GM21737 (cell line): ENCODE results near the gene CCDC85A.

Source experiments
- ATAC-seq: cut with Tn5 transposase; IDR thresholded peaks from one replicate; pipeline ENCODE4 v1.9.1; 2021; ENCODE audit warnings: mild to moderate bottlenecking, moderate library complexity; ENCODE audit not compliant: unreplicated experiment

Gene CCDC85A

DNA sequence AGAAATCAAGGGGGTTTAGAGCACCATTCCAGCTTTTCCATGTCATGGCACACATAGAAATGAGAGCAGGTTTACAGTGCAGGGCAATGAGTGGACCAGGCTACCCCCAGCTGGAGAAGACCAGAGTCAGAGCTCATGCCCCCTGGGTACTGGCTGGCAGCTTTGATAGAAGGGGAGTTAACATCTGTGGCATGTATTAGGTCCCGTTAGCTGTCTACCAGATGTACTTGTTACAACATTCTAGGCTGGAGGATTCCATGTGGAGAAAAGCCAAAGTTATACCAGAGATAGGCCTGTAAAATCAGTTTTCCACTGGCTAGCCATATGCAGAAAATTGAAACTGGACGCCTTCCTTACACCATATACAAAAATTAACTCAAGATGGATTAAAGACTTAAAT is 109.2 kb downstream of the CCDC85A start:
- no peak for ATAC-seq

DNA sequence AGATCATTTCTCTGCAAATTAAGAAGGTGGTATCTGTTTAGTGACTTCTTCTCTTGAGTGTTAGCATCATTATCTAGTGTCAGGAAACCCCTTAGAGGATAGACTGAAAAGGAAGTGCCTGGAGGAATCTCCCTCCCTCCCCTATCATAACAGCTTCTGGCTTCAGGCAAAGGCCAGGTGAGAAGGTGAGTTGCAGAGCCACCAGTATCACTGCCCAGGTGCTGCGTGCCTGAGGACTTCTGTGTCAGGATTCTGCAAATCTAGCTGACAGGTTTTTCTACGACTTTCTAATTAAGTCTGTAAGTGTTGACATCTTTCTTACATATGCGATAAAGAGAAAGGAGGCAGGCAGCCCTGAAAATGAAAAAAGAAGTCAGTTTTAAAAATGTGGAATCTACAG is 111.9 kb downstream of the CCDC85A start:
- no peak for ATAC-seq

DNA sequence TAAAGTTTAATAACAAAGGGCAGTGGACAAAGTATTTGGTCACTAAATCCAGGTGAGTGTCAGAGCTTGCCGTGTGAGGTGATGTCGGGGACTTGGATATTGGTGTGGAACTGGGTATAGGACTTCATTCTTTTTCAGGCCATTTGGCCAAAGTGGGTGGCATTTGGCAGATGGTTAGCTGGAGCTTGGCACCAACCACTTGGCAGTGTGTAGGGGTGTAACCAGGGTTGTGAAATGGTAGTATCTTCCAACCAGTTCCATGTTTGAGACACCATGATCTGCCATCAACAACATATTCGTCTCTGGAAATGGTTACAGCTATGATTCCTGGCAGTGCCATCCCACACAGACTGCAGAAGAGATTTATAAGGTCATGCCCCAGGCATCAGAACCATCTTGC is 113.9 kb downstream of the CCDC85A start:
- no peak for ATAC-seq

DNA sequence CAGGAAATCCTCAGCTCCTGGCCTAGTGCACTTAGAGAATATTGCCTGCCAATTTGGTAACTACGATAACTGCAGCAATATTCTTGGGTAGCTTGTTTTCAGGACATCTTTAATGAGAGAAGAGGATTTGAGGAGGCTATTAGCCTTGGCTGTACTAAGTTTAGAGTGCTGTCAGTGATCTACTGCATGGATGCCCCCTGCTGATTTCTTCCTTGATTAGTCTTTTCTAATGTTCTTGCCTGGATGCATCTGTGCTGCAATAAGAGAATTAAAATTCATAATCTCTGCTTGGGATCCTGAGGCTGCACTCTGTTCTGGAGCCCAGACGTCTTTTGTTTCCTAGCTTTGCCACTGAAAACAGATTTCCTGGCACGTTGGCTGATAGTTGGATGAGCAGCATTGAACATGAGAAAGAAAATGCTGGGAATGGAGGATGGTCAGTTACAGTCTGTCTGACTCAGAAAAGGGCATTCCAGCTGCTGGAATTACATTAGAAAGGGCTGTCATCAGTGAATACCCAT is 115.4 kb downstream of the CCDC85A start:
- no peak for ATAC-seq

DNA sequence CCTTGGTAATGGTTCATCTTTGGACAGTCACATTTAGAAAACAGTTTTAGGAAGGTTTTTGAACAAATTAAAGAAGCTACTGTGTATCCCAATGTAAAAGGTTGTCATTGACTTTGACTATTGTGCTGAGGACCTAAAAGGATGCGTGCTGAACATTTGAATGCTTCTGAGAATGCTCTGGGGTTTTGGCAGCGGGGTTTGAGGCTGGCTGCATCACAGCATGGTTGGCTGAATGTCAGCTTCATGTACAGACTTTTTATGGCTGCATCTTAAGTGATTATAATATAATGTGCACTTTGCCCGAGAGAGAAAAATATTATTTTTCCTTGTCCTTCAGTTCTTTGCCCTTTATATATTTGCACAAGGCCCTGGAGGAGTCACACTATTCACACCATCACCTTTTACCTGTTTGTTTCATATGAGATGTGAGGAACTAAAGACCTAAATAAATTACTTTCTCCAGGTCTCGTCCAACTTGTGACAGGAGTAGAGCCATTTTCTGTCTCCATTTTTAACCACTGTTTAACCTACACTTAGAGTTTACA is 125.9 kb downstream of the CCDC85A start:
- no peak for ATAC-seq

DNA sequence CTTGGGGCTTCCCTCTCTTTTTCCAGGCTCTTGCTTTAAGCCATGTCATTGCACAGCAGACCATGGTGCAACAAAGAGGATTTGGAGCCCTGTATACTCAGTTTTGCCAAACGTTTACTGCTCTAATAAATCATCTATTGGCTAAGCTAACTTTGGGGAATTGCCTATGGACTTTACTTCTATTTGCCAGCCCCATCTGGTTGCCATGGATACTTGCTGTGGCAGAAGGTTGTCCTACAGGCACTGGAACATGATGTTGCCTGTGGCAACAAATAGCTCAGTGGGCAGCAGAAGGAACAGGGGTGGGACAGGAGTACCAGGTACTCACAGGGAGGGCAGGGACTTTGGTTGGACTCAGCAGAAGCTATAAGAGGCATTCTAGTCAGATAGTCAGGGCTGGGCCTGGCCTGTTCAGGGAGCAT is 129.7 kb downstream of the CCDC85A start:
- ATAC-seq = no peak

DNA sequence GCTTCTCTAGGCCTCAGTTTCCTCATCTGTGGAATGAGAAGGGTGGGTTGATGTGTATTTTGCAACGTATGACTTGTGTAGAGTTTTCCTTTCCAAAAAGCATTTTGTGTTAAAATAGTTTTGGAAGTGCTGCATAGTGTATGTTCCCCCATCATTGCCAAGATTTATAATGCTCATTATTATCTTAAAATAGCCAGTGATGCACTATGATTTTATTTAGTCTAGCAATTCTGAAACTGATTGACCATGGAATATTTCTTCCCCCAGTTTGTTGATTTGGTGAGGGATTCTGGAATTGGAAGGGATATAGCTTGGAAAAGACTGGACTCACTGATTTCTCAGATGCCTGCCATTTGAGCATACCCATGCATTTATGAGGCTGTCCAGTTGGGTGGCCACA is 130.6 kb downstream of the CCDC85A start:
- no peak for ATAC-seq

DNA sequence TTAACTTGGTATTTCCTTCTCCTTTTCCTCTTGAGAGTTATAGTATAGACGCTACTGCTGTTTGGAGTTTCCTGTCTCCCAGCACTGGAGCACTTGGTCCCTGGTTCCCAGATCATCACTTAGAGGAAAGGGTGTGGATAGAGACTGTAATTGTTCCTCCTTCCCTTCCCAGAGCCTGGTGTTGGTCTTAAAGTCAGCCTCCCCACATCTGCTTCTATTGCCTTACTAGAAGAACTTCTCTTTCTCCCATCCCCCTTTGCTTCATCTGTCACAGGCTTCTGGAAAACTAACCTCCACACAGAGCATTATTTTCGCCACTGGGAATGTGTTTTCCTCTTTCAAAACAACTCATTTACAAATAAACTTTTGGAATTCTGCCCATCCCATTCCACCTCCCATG is 131.0 kb downstream of the CCDC85A start:
- ATAC-seq = no peak

DNA sequence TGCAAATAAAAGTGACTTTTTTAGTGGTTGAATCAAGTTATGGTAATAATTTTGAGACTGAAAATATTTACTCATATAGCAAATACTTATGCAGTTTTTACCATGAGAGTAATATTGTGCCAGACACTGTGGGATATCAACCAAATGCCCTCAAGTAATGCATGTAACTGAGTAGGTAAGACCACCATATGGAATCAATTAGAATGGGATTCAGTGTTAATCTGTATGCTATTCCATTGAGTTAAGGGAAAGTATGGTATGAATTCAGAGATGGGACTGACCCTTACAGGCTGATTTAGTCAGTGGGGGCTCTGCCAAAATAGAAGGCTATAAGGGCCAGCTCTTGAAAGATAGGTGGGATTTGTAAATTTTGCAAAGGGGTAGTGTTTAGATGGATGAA is 131.6 kb downstream of the CCDC85A start:
- no peak for ATAC-seq

DNA sequence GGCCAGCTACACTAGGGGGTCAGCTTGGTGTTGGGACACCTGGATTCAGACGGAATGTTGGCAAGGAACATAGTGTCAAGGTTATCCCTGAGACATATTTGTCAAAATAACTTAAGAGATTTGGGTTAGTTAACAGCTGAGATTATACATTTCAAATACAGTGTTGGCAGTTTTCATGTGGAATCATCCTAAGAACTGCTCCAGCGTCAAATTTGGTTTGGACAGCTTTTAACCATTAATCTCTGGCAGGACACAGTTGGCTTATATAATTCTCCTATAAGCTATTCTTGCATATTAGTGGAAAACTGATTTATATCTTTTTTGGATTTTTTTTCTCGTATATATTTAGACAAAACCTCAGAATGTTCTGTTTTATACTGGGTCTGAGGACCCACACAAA is 132.2 kb downstream of the CCDC85A start:
- ATAC-seq = no peak

DNA sequence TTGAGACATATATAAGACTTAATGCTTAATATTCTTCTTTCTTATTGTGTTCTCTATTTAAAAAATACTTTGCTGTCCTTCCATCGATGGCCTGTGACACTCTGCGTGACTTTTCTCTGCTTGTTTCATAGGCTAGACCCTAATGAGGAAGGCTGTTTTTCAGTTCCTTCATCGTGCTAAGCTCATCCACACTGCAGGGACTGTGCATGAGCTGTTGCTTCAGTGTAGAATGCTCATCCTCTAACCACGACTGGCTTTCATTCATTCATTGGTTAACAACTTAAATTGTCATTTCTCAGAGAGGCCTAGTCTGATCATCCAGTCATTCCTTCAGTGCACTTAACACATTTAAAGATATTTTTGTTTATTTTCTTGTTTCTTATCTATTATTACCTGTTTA is 134.4 kb downstream of the CCDC85A start:
- no peak for ATAC-seq

DNA sequence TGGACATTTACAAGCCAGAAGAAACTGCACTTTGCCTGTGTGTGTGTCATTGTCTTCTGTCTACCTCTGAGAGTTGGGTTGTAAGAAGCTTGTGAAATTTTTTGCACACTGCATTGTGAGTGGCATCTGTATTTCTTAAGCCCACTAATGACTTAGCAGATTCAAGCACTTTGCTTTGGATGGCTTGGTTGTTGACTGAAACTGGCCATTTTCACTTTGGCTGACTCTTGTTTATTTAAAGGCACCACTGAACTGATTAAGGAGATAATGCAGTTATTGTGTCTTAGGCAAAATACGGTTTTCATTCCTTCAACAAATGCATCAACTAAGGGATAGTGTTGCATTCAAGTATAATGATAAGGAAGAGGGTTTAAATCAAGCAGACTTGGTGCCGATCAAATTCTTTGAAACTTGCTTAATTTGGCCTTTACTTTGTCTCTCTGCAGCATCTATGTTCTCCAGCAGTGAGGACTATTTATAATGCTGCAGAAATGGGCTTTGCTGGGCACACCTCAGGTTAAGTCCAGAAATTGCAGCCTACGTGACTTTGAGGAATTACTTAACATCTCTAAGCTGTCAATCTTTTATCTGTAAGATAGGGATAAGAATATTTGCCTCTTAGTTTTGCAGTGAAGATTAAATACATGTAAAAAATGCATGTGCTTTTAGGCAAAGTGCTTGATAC is 142.0 kb downstream of the CCDC85A start:
- ATAC-seq = no peak

DNA sequence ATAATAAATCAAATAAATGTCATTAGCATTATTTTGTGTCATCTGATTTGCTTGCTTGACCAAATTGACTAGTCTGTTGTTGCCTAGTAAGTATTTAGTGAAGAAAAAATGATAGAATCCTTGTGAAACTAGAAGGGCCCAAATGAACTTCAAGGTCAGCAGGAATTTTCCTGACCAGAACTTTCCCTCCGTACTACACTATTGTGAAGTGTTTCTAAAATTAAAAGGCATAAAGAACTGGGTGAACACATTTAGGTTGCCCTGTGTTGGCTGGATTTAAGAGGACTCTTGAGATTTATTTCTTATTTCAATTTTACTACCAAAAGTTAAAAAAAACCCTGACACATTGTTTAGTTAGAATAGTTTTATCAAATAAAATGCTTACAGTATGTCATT is 142.6 kb downstream of the CCDC85A start:
- no peak for ATAC-seq

DNA sequence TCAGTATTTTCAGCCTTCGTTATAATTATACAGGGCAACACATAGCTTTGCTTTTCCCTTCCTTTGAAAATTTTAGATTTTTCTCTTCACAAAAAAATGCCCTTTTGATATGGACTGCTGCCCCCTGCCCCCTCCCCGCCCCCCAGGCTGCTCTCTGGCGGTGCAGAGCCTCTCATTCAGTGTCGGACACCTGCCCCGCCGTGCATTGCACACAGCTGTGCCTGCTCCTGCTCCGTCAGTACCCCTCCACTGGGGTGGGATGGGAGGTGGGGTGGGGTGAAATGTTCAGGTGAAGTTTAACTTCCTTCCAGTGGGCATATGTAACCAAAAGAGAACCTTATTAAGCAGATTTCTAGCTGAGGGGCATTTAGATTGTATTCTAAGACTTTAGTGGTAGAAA is 148.0 kb downstream of the CCDC85A start:
- ATAC-seq = no peak

DNA sequence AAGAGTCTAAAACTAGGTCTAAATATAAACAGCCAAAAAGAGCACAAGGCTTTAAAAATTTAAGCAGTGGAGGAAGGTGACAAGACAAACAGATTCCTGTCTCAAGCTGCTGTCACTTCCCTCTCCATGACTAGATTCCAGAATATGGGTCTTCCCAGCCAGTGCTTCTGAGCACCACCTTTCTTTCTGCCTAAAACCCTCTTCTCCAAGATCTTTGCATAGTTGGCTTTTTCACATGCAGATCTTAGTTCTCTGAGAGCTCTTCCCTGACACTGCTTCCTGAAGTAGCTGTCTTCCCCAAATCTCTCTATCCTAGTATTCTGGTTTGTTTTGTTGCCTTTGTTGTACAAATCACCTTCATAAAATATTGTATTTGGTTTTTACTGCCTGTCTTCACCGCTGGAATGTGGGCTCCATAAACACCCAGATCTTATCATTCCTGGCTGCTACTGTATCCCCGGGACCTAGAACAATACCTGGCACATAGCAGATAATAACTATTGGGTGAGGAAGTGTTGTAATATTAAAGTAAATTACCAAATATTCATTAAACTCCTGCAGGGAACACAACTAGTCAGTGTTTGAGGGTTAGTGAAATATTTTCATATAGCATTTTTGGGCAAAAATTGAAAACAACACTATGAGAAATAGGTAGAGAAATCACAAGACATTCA is 150.2 kb downstream of the CCDC85A start:
- ATAC-seq = no peak

DNA sequence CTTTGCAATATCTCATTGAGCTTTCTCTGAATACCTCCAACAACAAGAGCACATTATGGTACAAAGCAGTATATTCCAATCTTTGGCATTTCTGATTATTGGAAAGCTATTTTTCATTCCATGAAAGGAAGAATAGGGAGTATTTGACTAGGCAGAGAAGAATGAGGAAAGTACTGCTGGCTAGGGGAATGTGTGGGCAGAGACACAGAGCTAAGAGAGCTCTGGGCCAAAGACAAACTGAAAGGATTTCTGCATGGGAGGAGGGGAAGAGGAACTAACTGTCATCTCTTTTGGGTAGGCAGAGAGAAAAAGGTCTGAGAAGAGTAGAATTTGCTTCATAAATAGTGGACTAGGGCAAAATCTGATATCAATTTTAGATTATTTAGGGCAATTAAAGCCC is 150.8 kb downstream of the CCDC85A start:
- no peak for ATAC-seq

DNA sequence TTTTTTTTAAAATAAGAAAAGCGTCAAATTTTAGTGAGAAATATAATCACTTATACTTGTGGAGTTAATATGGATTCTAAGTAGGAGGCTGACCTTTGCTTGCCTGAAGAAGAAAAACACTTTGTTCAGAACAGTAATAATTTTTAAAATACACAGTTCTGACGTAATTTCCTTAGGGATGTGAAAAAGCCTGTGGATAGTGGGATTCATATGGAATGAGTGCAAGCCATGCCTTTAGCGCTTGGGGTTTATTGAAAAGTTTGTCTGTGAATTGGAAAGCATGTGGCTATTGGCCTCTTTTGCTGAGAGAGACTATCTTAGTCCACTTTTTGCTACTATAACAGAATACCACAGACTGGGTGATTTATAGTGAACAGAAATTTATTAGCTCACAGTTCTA is 151.3 kb downstream of the CCDC85A start:
- ATAC-seq = no peak

DNA sequence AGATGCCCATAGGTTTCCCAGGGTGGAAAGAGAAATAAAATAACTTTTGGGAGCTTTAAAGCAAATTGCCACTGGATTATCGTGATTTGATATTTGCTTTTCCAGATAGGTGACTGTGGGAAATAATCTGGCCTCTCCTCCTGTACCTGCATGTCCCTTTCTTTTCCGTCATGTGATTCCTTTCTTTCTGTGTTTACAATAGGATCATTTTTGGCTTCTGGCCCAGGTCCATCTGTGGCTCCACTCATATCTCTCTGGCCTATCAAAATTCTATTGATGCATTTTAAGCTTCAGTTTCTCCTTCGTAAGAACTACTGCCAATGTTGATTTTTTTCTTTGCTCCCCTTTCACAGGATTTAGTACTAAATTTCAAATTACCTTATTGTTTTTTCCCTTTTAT is 153.6 kb downstream of the CCDC85A start:
- ATAC-seq = no peak

DNA sequence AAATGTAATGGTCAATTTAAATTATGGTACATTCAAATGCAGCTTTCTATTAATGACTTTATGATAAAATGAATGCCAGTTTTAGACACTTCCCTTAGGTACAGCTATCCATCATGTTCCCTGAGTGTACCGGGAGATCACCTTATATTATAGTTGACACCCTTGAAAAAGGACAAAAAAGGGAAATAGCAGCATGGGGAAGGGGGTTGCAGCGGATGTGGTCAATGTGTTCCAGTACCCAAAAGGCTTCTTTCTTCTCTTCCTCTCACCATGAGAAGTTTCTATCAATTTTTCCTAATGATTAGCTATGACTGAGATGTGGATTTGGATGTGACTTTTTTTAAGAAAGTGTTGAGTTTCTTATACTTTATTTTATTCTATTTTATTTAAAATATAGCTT is 154.4 kb downstream of the CCDC85A start:
- ATAC-seq = no peak

DNA sequence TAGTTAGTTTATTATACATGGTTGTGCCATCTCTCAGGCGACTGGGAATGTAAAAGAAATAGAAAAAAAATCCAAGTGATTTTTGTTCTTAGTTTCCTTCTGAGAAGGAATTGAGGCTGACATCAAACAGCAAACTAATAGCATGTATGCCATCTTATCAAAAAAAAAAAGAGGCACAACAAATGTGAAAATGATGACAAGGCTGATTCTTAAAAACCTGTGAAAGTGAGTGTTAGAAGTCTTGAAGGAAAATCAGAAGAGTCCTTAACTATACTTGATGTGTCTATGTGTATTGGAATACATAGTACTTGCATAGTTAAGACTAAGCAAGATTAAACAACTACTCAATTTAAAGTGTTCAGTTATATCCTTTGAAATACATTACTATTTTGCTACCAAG is 161.0 kb downstream of the CCDC85A start:
- no peak for ATAC-seq

DNA sequence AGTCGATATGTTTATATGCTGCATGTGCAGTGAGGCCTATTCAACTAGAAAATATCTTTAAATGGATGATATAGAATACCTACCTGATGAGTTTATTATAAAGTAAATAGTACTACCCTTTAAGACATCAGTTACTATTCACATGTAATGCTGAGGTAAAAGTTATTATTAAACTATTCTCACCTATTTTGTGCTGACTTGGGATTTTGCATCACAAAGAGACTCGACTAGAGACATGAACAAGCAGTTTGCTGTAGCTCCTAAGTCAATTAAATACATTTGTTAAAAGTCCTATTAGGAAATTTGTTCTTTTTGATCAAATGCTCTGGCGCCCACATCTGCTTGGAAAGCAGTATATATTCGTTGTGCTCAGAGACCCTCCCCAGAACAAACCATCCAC is 164.1 kb downstream of the CCDC85A start:
- no peak for ATAC-seq
